ENCODE measurements around the gene PDZRN4.

PDZRN4 gene

DNA sequence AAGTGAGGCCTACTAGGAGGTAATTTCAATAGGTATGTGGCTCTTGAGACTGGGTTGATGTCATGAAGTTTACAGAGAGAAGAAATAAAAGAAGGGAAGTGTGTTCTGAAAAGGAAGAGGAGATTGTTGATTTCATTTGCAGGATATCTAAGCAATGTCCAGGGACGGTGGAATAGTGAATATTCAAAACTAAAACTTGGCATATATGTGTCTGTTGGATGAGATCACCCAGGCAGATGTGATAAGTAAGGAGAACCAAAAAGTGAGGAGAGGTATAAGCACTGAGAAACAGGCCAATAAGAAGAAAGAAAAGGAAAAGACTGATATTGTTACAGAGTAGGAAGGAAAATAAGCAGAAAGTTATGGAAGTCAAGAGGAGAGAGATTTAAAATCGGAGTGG is 255.6 kb downstream of the PDZRN4 start:
- TF ChIP-seq CTCF (conservative IDR thresholded peaks at IDR 0.05; ENCODE audit: low read length): no peak
- no peak for DNase-seq (ENCODE audit: low read depth)

GRCh38 chr12:41452838-41453407 is 264.8 kb downstream of the PDZRN4 start:
- H3K4me3 ChIP-seq (ENCODE audit: low read length): no peak overlapping the region
- TF ChIP-seq CTCF (conservative IDR thresholded peaks at IDR 0.05; ENCODE audit: low read length): no peak
- DNase-seq (ENCODE audit: low read depth): no peak

More for the DNA sequence above, 255.6 kb downstream of the PDZRN4 start:
- H3K4me3 ChIP-seq (ENCODE audit: low read length): no peak overlapping the region

DNA sequence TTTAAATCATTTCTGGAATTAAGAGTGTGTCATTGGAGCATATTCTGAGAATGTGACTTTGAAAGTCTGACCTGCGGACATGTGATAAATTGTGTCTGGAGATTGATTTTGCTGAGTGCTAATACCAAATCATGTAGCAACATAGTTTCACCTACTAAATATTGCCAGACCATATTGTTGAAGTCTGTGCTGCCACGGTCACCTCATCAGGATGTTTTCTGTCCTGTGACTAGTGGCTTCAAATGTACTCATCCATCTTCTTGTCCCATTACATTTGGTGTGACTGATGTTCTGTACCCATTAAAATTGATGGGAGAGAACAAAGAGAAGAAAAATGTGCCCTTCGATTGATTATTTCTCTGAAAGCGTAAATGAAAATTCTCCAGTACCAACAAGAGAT is 265.3 kb downstream of the PDZRN4 start:
- no peak for DNase-seq (ENCODE audit: low read depth)
- no peak for TF ChIP-seq CTCF (conservative IDR thresholded peaks at IDR 0.05; ENCODE audit: low read length)
- no peak overlapping the region for H3K4me3 ChIP-seq (ENCODE audit: low read length)

- no peak for DNase-seq (ENCODE audit: low read depth)
- no peak for TF ChIP-seq CTCF (conservative IDR thresholded peaks at IDR 0.05; ENCODE audit: low read length)
- H3K4me3 ChIP-seq (ENCODE audit: low read length): no peak overlapping the region
Observed at GRCh38 chr12:41459111-41459905, 271.2 kb downstream of the PDZRN4 start.

DNA sequence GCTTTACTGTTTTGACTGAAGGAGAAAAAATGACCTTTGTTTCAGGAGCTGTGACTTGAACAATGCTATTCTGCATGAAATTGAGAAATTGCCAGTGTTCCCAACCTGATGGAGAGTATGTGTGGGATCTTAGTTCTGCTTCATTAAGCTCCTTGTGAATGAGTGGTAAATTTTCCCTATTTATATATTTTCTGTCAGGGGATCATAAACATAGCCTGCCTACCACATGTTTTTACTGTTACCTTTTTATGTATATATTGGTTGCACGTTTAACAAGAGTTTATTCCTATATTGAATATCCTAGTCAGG is 271.7 kb downstream of the PDZRN4 start:
- no peak overlapping the region for H3K4me3 ChIP-seq (ENCODE audit: low read length)
- DNase-seq (ENCODE audit: low read depth): no peak
- no peak for TF ChIP-seq CTCF (conservative IDR thresholded peaks at IDR 0.05; ENCODE audit: low read length)

GRCh38 chr12:41460906-41461305 is 272.8 kb downstream of the PDZRN4 start:
- no peak for DNase-seq (ENCODE audit: low read depth)
- no peak overlapping the region for H3K4me3 ChIP-seq (ENCODE audit: low read length)
- no peak for TF ChIP-seq CTCF (conservative IDR thresholded peaks at IDR 0.05; ENCODE audit: low read length)

- no peak overlapping the region for H3K4me3 ChIP-seq (ENCODE audit: low read length)
- no peak for TF ChIP-seq CTCF (conservative IDR thresholded peaks at IDR 0.05; ENCODE audit: low read length)
- no peak for DNase-seq (ENCODE audit: low read depth)
Observed at GRCh38 chr12:41462312-41462711, 274.2 kb downstream of the PDZRN4 start.
